ENCODE measurements around the gene COL11A1. TPM values are rescaled to one million over a fixed set of nuclear protein-coding genes. Genes with fewer than 3 reads are reported as not detected.
"Not testable (repeated sequence)": the region's sequence is repeated elsewhere in the genome, so short reads cannot be mapped to it uniquely, and the experiment has no call there.

The COL11A1 gene
- total and polyA plus RNA-seq, 2 experiments from 2014 or later, result 148 to 180 TPM

GRCh38 chr1:103058391-103058790 lies 49.9 kb downstream of the COL11A1 start:
- no peaks in the 10 kb centered on the region for H4K20me1 ChIP-seq (ENCODE audit: insufficient read depth, poor library complexity, severe bottlenecking)
- no peak overlapping the region for H2AFZ ChIP-seq
- no peaks in the 10 kb centered on the region for H3K9me3 ChIP-seq (ENCODE audit: low read depth)
- H3K4me2 ChIP-seq, result no peak overlapping the region
- H3K9me2 ChIP-seq (replicated peaks; ENCODE audit: insufficient read depth), result no peaks in the 10 kb centered on the region
- DNase-seq (ENCODE audit: low spot score), result no peak
- no peaks in the 10 kb centered on the region for H3K79me2 ChIP-seq
- no peak for TF ChIP-seq EZH2phosphoT487 (IDR thresholded peaks at IDR 0.05; ENCODE audit: low read depth, severe bottlenecking, unreplicated experiment)
- TF ChIP-seq EZH2 (IDR thresholded peaks at IDR 0.05; ENCODE audit: borderline replicate concordance), result no peak
- TF ChIP-seq, protein P1, sequence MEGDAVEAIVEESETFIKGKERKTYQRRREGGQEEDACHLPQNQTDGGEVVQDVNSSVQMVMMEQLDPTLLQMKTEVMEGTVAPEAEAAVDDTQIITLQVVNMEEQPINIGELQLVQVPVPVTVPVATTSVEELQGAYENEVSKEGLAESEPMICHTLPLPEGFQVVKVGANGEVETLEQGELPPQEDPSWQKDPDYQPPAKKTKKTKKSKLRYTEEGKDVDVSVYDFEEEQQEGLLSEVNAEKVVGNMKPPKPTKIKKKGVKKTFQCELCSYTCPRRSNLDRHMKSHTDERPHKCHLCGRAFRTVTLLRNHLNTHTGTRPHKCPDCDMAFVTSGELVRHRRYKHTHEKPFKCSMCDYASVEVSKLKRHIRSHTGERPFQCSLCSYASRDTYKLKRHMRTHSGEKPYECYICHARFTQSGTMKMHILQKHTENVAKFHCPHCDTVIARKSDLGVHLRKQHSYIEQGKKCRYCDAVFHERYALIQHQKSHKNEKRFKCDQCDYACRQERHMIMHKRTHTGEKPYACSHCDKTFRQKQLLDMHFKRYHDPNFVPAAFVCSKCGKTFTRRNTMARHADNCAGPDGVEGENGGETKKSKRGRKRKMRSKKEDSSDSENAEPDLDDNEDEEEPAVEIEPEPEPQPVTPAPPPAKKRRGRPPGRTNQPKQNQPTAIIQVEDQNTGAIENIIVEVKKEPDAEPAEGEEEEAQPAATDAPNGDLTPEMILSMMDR (IDR thresholded peaks at IDR 0.05; ENCODE audit: poor library complexity), result no peak
- no peaks in the 10 kb centered on the region for H3K27me3 ChIP-seq
- H3K4me1 ChIP-seq (ENCODE audit: insufficient read depth), result no peaks in the 10 kb centered on the region
- no peak overlapping the region for H3K27ac ChIP-seq
- no peaks in the 10 kb centered on the region for H3K36me3 ChIP-seq (replicated peaks; ENCODE audit: insufficient read depth, low read depth)
- no peak overlapping the region for H3K4me3 ChIP-seq

- WGBS (ENCODE audit: low lambda C conversion rate, missing lambda C conversion rate), result 84% methylated on average over 1 of the region's 1 CpG
- Histone ChIP-seq H3K9me3 (ENCODE audit: low read depth) (no peaks in the 10 kb centered on the region), H3K4me2 (no peak overlapping the region), H3K4me1 (ENCODE audit: insufficient read depth) (no peaks in the 10 kb centered on the region), H3K27ac (peak overlapping the region; percentile 73), H4K20me1 (ENCODE audit: insufficient read depth, poor library complexity, severe bottlenecking) (no peaks in the 10 kb centered on the region), H3K79me2 (no peaks in the 10 kb centered on the region), H3K9me2 (replicated peaks; ENCODE audit: insufficient read depth) (no peaks in the 10 kb centered on the region), H3K36me3 (replicated peaks; ENCODE audit: insufficient read depth, low read depth) (no peaks in the 10 kb centered on the region), H3K27me3 (no peaks in the 10 kb centered on the region), H3K4me3 (no peak overlapping the region), H2AFZ (no peak overlapping the region)
- DNase-seq (ENCODE audit: low spot score), result peak; percentile 12
- no peak for TF ChIP-seq EZH2phosphoT487 (IDR thresholded peaks at IDR 0.05; ENCODE audit: low read depth, severe bottlenecking, unreplicated experiment)
- TF ChIP-seq, protein P1 (IDR thresholded peaks at IDR 0.05; ENCODE audit: poor library complexity), result no peak
- TF ChIP-seq EZH2 (IDR thresholded peaks at IDR 0.05; ENCODE audit: borderline replicate concordance), result no peak
These were observed 51.9 kb downstream of the COL11A1 start for GRCh38 chr1:103056423-103056822.

GRCh38 chr1:103028110-103028509 lies 80.2 kb downstream of the COL11A1 start:
- H3K4me3 ChIP-seq; H3K9me2 ChIP-seq (replicated peaks; ENCODE audit: insufficient read depth); H3K4me1 ChIP-seq (ENCODE audit: insufficient read depth); H2AFZ ChIP-seq; H3K4me2 ChIP-seq; DNase-seq (ENCODE audit: low spot score); H3K36me3 ChIP-seq (replicated peaks; ENCODE audit: insufficient read depth, low read depth); H3K27ac ChIP-seq; H3K9me3 ChIP-seq (ENCODE audit: low read depth); H3K27me3 ChIP-seq; H4K20me1 ChIP-seq (ENCODE audit: insufficient read depth, poor library complexity, severe bottlenecking); H3K79me2 ChIP-seq: not testable (repeated sequence)
- 93% methylated on average over 13 of the region's 13 CpGs for WGBS (ENCODE audit: low lambda C conversion rate, missing lambda C conversion rate)

- H3K27ac ChIP-seq, result no peak overlapping the region
- DNase-seq (ENCODE audit: low spot score), result no peak
- no peaks in the 10 kb centered on the region for H3K4me1 ChIP-seq (ENCODE audit: insufficient read depth)
- TF ChIP-seq, protein P1 (IDR thresholded peaks at IDR 0.05; ENCODE audit: poor library complexity), result no peak
- TF ChIP-seq EZH2phosphoT487 (IDR thresholded peaks at IDR 0.05; ENCODE audit: low read depth, severe bottlenecking, unreplicated experiment) (no peak), EZH2 (IDR thresholded peaks at IDR 0.05; ENCODE audit: borderline replicate concordance) (no peak)
- no peak overlapping the region for H2AFZ ChIP-seq
- WGBS (ENCODE audit: low lambda C conversion rate, missing lambda C conversion rate), result 66% methylated on average over 5 of the region's 5 CpGs
- no peak overlapping the region for H3K4me2 ChIP-seq
- H3K4me3 ChIP-seq, result no peak overlapping the region
- no peaks in the 10 kb centered on the region for H3K9me3 ChIP-seq (ENCODE audit: low read depth)
- no peaks in the 10 kb centered on the region for H3K79me2 ChIP-seq
- no peaks in the 10 kb centered on the region for H4K20me1 ChIP-seq (ENCODE audit: insufficient read depth, poor library complexity, severe bottlenecking)
- no peaks in the 10 kb centered on the region for H3K9me2 ChIP-seq (replicated peaks; ENCODE audit: insufficient read depth)
- H3K27me3 ChIP-seq, result no peaks in the 10 kb centered on the region
- H3K36me3 ChIP-seq (replicated peaks; ENCODE audit: insufficient read depth, low read depth), result no peaks in the 10 kb centered on the region
These were observed 82.4 kb downstream of the COL11A1 start for GRCh38 chr1:103025858-103026409.

All from hepatocyte (in vitro differentiated cells).